Hepatocyte (in vitro differentiated cells): ENCODE results near the gene C4orf54.

ENCODE experiments used
- EZH2 ChIP-seq: fragments of 200-600 bp; sonication (generic); IDR thresholded peaks from 2 replicates; pipeline ENCODE4 v1.6.1; 2016; ENCODE audit warnings: antibody characterized with exemption, mild to moderate bottlenecking, borderline replicate concordance
- TF ChIP-seq, protein P1 (sequence below): fragments of 200-600 bp; sonication (generic); IDR thresholded peaks from 2 replicates; pipeline ENCODE4 v1.5.1; 2016; ENCODE audit warnings: antibody characterized with exemption, mild to moderate bottlenecking; ENCODE audit not compliant: poor library complexity

DNA sequence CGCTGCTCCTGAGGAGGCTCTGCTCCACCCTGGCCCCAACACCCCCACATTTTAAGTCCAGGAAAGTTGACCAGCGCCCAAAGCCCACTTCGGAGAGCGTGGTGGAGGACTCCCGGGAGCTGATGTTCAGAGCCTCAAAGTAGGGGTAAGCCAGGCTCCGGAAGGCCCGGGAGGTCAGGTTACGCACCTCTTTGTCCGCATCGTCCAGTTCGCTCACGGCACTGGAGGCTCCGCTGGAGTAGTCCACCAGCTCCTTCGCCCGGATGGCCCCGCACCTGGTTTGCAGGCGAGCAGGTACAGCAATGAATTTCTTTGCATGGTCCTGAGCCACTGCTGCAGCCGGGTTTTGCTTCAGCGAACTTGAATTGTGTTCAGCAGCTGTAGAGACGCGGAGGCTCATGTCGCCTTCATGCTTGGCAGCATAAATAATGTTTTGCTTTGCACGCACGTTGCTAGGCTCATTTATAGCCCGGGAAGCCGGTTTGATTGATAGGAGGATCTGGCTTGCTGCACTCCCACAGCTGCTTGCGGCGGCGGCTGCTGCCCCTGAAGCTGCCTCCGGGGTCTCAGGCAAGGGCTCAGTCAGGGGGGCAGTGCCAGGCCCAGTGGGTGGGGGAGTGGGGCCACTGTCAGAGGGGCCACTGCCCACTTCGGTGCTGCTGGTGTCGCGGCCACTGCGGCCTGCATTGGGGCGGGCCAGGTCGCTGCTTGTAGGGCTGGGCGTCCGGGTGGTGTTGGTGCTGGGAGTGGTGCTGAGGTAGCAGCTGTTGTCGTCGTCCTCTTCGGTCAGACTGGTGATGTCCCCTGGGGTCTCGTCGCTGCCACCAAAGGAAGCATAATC is 4.8 kb downstream of the C4orf54 start:
- TF ChIP-seq, protein P1, sequence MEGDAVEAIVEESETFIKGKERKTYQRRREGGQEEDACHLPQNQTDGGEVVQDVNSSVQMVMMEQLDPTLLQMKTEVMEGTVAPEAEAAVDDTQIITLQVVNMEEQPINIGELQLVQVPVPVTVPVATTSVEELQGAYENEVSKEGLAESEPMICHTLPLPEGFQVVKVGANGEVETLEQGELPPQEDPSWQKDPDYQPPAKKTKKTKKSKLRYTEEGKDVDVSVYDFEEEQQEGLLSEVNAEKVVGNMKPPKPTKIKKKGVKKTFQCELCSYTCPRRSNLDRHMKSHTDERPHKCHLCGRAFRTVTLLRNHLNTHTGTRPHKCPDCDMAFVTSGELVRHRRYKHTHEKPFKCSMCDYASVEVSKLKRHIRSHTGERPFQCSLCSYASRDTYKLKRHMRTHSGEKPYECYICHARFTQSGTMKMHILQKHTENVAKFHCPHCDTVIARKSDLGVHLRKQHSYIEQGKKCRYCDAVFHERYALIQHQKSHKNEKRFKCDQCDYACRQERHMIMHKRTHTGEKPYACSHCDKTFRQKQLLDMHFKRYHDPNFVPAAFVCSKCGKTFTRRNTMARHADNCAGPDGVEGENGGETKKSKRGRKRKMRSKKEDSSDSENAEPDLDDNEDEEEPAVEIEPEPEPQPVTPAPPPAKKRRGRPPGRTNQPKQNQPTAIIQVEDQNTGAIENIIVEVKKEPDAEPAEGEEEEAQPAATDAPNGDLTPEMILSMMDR: no peak
- TF ChIP-seq EZH2: no peak
